ENCODE data around the gene ALKBH7.
"Not testable (repeated sequence)": the region's sequence is repeated elsewhere in the genome, so short reads cannot be mapped to it uniquely, and the experiment has no call there.

ALKBH7 gene

GRCh38 chr19:6340493-6341201 lies 31.9 kb upstream of the ALKBH7 start:
- no peak for TF ChIP-seq CTCF (conservative IDR thresholded peaks at IDR 0.05; ENCODE audit: low read depth, low read length)
- DNase-seq (ENCODE audit: low read depth), result no peak
- no peak overlapping the region for H3K4me3 ChIP-seq (ENCODE audit: low read depth, low read length)

GRCh38 chr19:6343462-6343861 lies 29.1 kb upstream of the ALKBH7 start:
- no peak for TF ChIP-seq CTCF (conservative IDR thresholded peaks at IDR 0.05; ENCODE audit: low read depth, low read length)
- no peak overlapping the region for H3K4me3 ChIP-seq (ENCODE audit: low read depth, low read length)
- DNase-seq (ENCODE audit: low read depth), result no peak

GRCh38 chr19:6349271-6349670 lies 23.3 kb upstream of the ALKBH7 start:
- H3K4me3 ChIP-seq (ENCODE audit: low read depth, low read length); DNase-seq (ENCODE audit: low read depth): not testable (repeated sequence)

GRCh38 chr19:6350688-6351087 lies 21.9 kb upstream of the ALKBH7 start:
- no peak for TF ChIP-seq CTCF (conservative IDR thresholded peaks at IDR 0.05; ENCODE audit: low read depth, low read length)
- DNase-seq (ENCODE audit: low read depth), result no peak
- no peak overlapping the region for H3K4me3 ChIP-seq (ENCODE audit: low read depth, low read length)

GRCh38 chr19:6352381-6353165 lies 20.0 kb upstream of the ALKBH7 start:
- no peak for TF ChIP-seq CTCF (conservative IDR thresholded peaks at IDR 0.05; ENCODE audit: low read depth, low read length)
- no peak for DNase-seq (ENCODE audit: low read depth)
- no peak overlapping the region for H3K4me3 ChIP-seq (ENCODE audit: low read depth, low read length)

GRCh38 chr19:6354098-6354674 lies 18.4 kb upstream of the ALKBH7 start:
- H3K4me3 ChIP-seq (ENCODE audit: low read depth, low read length), result no peak overlapping the region
- peak; percentile 46 for DNase-seq (ENCODE audit: low read depth)
- TF ChIP-seq CTCF (conservative IDR thresholded peaks at IDR 0.05; ENCODE audit: low read depth, low read length), result peak; percentile 76

GRCh38 chr19:6355321-6356040 lies 17.1 kb upstream of the ALKBH7 start:
- DNase-seq (ENCODE audit: low read depth); H3K4me3 ChIP-seq (ENCODE audit: low read depth, low read length): not testable (repeated sequence)
